ENCODE measurements around the gene HAO1.

DNA sequence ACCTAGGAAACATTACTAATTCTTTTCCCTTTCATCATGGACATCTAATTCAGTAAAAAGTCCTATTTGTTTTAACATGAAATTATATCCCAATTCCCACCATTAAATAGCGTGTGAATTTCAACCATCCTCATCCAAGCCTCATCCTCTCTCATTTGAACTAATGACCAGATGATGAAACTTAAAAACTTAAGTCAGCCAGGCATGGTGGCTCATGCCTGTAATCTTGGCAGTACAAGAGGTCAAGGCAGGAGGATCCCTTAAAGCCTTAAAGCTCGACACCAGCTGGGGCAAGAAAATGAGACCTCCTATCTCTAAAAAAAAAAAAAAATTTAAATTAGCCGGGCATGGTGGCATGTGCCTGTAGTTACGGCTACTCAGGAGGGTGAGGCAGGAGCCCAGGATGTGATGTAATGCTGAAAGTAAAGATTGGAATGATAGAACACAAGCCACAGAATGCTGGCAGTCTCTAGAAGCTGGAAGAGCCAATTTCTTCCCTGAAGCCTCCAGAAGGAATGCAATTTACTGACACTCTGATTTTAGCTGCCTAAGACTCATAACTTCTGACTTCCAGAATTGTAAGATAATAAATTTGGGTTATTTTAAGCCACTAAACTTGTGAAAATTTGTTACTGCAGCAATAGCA is 27.1 kb upstream of the HAO1 start:
- TF ChIP-seq, protein P1, sequence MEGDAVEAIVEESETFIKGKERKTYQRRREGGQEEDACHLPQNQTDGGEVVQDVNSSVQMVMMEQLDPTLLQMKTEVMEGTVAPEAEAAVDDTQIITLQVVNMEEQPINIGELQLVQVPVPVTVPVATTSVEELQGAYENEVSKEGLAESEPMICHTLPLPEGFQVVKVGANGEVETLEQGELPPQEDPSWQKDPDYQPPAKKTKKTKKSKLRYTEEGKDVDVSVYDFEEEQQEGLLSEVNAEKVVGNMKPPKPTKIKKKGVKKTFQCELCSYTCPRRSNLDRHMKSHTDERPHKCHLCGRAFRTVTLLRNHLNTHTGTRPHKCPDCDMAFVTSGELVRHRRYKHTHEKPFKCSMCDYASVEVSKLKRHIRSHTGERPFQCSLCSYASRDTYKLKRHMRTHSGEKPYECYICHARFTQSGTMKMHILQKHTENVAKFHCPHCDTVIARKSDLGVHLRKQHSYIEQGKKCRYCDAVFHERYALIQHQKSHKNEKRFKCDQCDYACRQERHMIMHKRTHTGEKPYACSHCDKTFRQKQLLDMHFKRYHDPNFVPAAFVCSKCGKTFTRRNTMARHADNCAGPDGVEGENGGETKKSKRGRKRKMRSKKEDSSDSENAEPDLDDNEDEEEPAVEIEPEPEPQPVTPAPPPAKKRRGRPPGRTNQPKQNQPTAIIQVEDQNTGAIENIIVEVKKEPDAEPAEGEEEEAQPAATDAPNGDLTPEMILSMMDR (IDR thresholded peaks at IDR 0.05; ENCODE audit: low read depth, low read length), result no peak
- TF ChIP-seq EZH2phosphoT487 (IDR thresholded peaks at IDR 0.05; ENCODE audit: low read depth), result no peak
